Thoracic aorta (tissue), 2 donors: ENCODE data around the gene TADA3. TPM values are rescaled to one million over a fixed set of nuclear protein-coding genes. Genes with fewer than 3 reads are reported as not detected.

Source experiments
- ATAC-seq: fragments of 150-250 bp; one replicate; pipeline ENCODE4 v1.8.0; 2017; ENCODE audit warnings: low read depth; ENCODE audit not compliant: insufficient number of reproducible peaks, low FRiP score
- DNase-seq: peaks from one replicate; pipeline ENCODE4 v3.0.0-alpha.2; 2020; ENCODE audit warnings: low spot score
- H3K27ac ChIP-seq, 2 donors: fragments of 200-600 bp; sonication (generic); 1 replicate in 1 of 2; 2 replicates in 1 of 2; pipeline ENCODE4 v1.5.1; 2016; ENCODE audit warnings: mild to moderate bottlenecking in 2 of 2, moderate library complexity in 2 of 2
- H3K27me3 ChIP-seq: fragments of 200-600 bp; sonication (generic); replicated peaks from 2 replicates; pipeline ENCODE4 v1.6.0; 2016; ENCODE audit warnings: mild to moderate bottlenecking; ENCODE audit not compliant: insufficient read depth
- H3K36me3 ChIP-seq: fragments of 200-600 bp; sonication (generic); one replicate; pipeline ENCODE4 v1.5.1; 2016
- H3K4me1 ChIP-seq, 2 donors: fragments of 200-600 bp; sonication (generic); 1 replicate in 1 of 2; 2 replicates in 1 of 2; pipeline versions ENCODE4 v1.5.1 to v1.6.0; 2016; ENCODE audit warnings: low read depth in 2 of 2, mild to moderate bottlenecking in 1 of 2; ENCODE audit not compliant: control insufficient read depth in 1 of 2
- H3K4me3 ChIP-seq: fragments of 200-600 bp; sonication (generic); 2 replicates; pipeline ENCODE4 v1.5.1; 2016; ENCODE audit warnings: mild to moderate bottlenecking
- H3K9me3 ChIP-seq: fragments of 200-600 bp; sonication (generic); 2 replicates; pipeline ENCODE4 v1.5.1; 2016
- CTCF ChIP-seq: fragments of 200-600 bp; sonication (generic); IDR thresholded peaks from one replicate; pipeline ENCODE4 v1.5.1; 2019; ENCODE audit warnings: antibody characterized with exemption
- total RNA-seq, 2 donors: library from RNA; depleted of rRNA; stranded (reverse); fragments of >200 nt; gene quantifications; one replicate each; pipeline versions ENCODE4 v1.1.0 to v1.2.3, GENCODE V29; 2016

TADA3 gene
- total RNA-seq, 2 donors from 2014 or later = 61.7 to 73.6 TPM

DNA sequence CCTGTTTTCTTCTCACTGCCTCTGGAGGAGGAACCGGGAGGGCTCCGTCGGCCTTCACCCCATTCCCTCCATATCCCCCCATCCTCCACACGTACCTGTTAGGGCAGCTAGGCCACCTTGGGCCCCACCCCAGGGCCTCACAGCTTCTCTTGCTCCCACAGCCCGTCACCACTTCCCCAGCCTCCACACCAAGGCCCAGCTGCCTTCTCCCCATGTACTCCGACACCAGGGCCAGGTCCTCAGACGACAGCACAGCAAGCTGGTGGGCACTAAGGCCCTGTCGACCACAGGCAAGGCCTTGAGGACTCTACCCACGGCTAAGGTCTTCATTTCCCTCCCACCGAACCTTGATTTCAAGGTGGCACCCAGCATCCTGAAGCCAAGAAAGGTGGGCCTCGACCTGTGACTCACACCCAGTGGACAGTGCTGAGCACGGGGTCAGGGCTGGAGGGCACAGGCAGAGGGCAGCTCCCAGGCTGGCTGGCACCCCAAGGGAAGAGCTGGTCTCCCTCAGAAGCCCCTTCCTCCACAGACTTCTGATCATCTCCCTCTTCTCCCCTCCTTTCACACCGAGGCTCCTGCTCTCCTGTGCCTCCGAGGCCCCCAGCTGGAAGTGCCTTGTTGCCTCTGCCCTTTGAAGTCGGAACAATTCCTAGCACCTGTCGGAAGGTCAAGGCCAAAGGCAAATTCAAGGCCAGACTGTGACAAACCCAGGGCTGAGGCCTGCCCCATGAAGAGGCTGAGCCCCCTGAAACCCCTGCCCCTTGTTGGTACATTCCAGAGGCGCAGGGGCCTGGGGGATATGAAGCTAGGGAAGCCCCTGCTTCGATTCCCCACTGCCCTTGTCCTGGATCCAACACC is 42.5 kb upstream of the TADA3 start:
- Histone ChIP-seq H3K36me3 (peaks cover 17% of the 10 kb centered on the region), H3K4me1 (no peaks in the 10 kb centered on the region), H3K27ac (no peak overlapping the region), H3K9me3 (no peaks in the 10 kb centered on the region), H3K27me3 (no peaks in the 10 kb centered on the region), H3K4me3 (no peak overlapping the region)
- TF ChIP-seq CTCF = no peak
- ATAC-seq (no peak), DNase-seq (no peak)

- TF ChIP-seq CTCF = no peak
- DNase-seq (no peak), ATAC-seq (no peak)
- Histone ChIP-seq H3K27me3 (no peaks in the 10 kb centered on the region), H3K27ac (no peak overlapping the region), H3K4me1 (no peaks in the 10 kb centered on the region), H3K9me3 (no peaks in the 10 kb centered on the region), H3K4me3 (no peak overlapping the region), H3K36me3 (peaks cover 20% of the 10 kb centered on the region)
Observed at GRCh38 chr3:9833078-9833477, 40.8 kb upstream of the TADA3 start.

- H3K4me1 ChIP-seq = no peaks in the 10 kb centered on the region
- no peak for DNase-seq
- H3K9me3 ChIP-seq = no peaks in the 10 kb centered on the region
- no peak for TF ChIP-seq CTCF
- H3K27me3 ChIP-seq = no peaks in the 10 kb centered on the region
- H3K4me3 ChIP-seq = no peak overlapping the region
- peaks cover 20% of the 10 kb centered on the region for H3K36me3 ChIP-seq
- no peak overlapping the region for H3K27ac ChIP-seq
- no peak for ATAC-seq
Observed at GRCh38 chr3:9831253-9831652, 39.0 kb upstream of the TADA3 start.

- TF ChIP-seq CTCF = no peak
- no peaks in the 10 kb centered on the region for H3K27me3 ChIP-seq
- no peak overlapping the region for H3K4me3 ChIP-seq
- no peak overlapping the region for H3K27ac ChIP-seq
- no peaks in the 10 kb centered on the region for H3K9me3 ChIP-seq
- DNase-seq (no peak), ATAC-seq (no peak)
- H3K4me1 ChIP-seq = no peaks in the 10 kb centered on the region
- peaks cover 12% of the 10 kb centered on the region for H3K36me3 ChIP-seq
Observed at GRCh38 chr3:9828801-9829755, 36.8 kb upstream of the TADA3 start.
